ENCODE measurements around the gene PORCN.

The PORCN gene

GRCh38 chrX:48508400-48509244 lies at the start of gene PORCN:
TSS of gene PORCN (plus strand) at chrX:48508992. CDS start at chrX:48509821, 829 bp downstream.
- Mint-ChIP-seq H3K27ac (peak within 1 kb of the TSS; percentile 92 to 97), H3K27me3 (no peaks in the 10 kb centered on the region), H3K4me3 (peak within 1 kb of the TSS; percentile 94 to 96), H3K9me3 (no peaks in the 10 kb centered on the region), H3K4me1 (peaks cover 19% of the 10 kb centered on the region)
- peak; percentile 94 for ATAC-seq
- peak; percentile 68 to 77 for DNase-seq

- peaks cover 15% of the 10 kb centered on the region for H3K4me1 Mint-ChIP-seq
- DNase-seq = no peak
- H3K4me3 Mint-ChIP-seq = no peak overlapping the region
- H3K27ac Mint-ChIP-seq = peak overlapping the region in 1 of 2 donors; percentile 91
- no peak for ATAC-seq
- no peaks in the 10 kb centered on the region for H3K27me3 Mint-ChIP-seq
- H3K9me3 Mint-ChIP-seq = no peaks in the 10 kb centered on the region
Observed at GRCh38 chrX:48459483-48459882, 49.3 kb upstream of the PORCN start.

GRCh38 chrX:48460031-48460430 lies 48.8 kb upstream of the PORCN start:
- H3K27me3 Mint-ChIP-seq = no peaks in the 10 kb centered on the region
- H3K4me1 Mint-ChIP-seq = peaks cover 17% of the 10 kb centered on the region
- no peak for ATAC-seq
- DNase-seq = no peak
- H3K27ac Mint-ChIP-seq = peak overlapping the region; percentile 87 to 91
- H3K4me3 Mint-ChIP-seq = no peak overlapping the region
- no peaks in the 10 kb centered on the region for H3K9me3 Mint-ChIP-seq

GRCh38 chrX:48460606-48461005 lies 48.2 kb upstream of the PORCN start:
- Mint-ChIP-seq H3K27ac (peak overlapping the region in 1 of 2 donors; percentile 94), H3K27me3 (no peaks in the 10 kb centered on the region), H3K9me3 (no peaks in the 10 kb centered on the region), H3K4me3 (no peak overlapping the region), H3K4me1 (peaks cover 23% of the 10 kb centered on the region)
- DNase-seq (no peak), ATAC-seq (no peak)

- DNase-seq (peak in 1 of 2 donors; percentile 61), ATAC-seq (peak; percentile 94)
- Mint-ChIP-seq H3K27ac (peak overlapping the region; percentile 89 to 94), H3K9me3 (no peaks in the 10 kb centered on the region), H3K4me1 (peaks cover 35% of the 10 kb centered on the region), H3K27me3 (no peaks in the 10 kb centered on the region), H3K4me3 (peak overlapping the region in 1 of 2 donors; percentile 47)
Observed at GRCh38 chrX:48461830-48462229, 47.0 kb upstream of the PORCN start.

GRCh38 chrX:48465336-48465933 lies 43.4 kb upstream of the PORCN start:
- no peak for ATAC-seq
- peaks cover 54% of the 10 kb centered on the region for H3K4me1 Mint-ChIP-seq
- no peaks in the 10 kb centered on the region for H3K27me3 Mint-ChIP-seq
- H3K4me3 Mint-ChIP-seq = peak overlapping the region; percentile 57 to 90
- H3K9me3 Mint-ChIP-seq = no peaks in the 10 kb centered on the region
- peak overlapping the region; percentile 65 to 82 for H3K27ac Mint-ChIP-seq
- no peak for DNase-seq

GRCh38 chrX:48466696-48467095 lies 42.1 kb upstream of the PORCN start:
- Mint-ChIP-seq H3K4me1 (peaks cover 54% of the 10 kb centered on the region), H3K4me3 (peak overlapping the region; percentile 90 to 92), H3K27ac (no peak overlapping the region), H3K9me3 (no peaks in the 10 kb centered on the region), H3K27me3 (no peaks in the 10 kb centered on the region)
- ATAC-seq (peak; percentile 29), DNase-seq (peak in 1 of 2 donors; percentile 25)

- Mint-ChIP-seq H3K9me3 (no peaks in the 10 kb centered on the region), H3K4me1 (peaks cover 54% of the 10 kb centered on the region), H3K4me3 (peak overlapping the region; percentile 90 to 92), H3K27me3 (no peaks in the 10 kb centered on the region), H3K27ac (peak overlapping the region; percentile 75 to 96)
- ATAC-seq = no peak
- DNase-seq = no peak
Observed at GRCh38 chrX:48467281-48467761, 41.5 kb upstream of the PORCN start.

GRCh38 chrX:48468247-48468671 lies 40.5 kb upstream of the PORCN start:
- Mint-ChIP-seq H3K4me3 (peak overlapping the region; percentile 90 to 92), H3K9me3 (no peaks in the 10 kb centered on the region), H3K4me1 (peaks cover 48% of the 10 kb centered on the region), H3K27ac (peak overlapping the region; percentile 96 to 99), H3K27me3 (no peaks in the 10 kb centered on the region)
- DNase-seq = peak; percentile 16 to 31
- peak; percentile 70 for ATAC-seq

GRCh38 chrX:48468693-48469691 lies 39.8 kb upstream of the PORCN start:
- H3K27ac Mint-ChIP-seq = peak overlapping the region; percentile 96 to 99
- ATAC-seq (peak; percentile 52), DNase-seq (peak; percentile 19 to 37)
- no peaks in the 10 kb centered on the region for H3K9me3 Mint-ChIP-seq
- peaks cover 48% of the 10 kb centered on the region for H3K4me1 Mint-ChIP-seq
- no peaks in the 10 kb centered on the region for H3K27me3 Mint-ChIP-seq
- peak overlapping the region; percentile 90 to 92 for H3K4me3 Mint-ChIP-seq

GRCh38 chrX:48470110-48470832 lies 38.5 kb upstream of the PORCN start, which contains the start of gene SLC38A5:
TSS of gene SLC38A5 (minus strand) at chrX:48470260. CDS start at chrX:48467924, 2,336 bp downstream.
- DNase-seq (no peak), ATAC-seq (no peak)
- peak within 1 kb of the TSS; percentile 96 to 99 for H3K27ac Mint-ChIP-seq
- H3K27me3 Mint-ChIP-seq = no peaks in the 10 kb centered on the region
- H3K4me3 Mint-ChIP-seq = peak within 1 kb of the TSS; percentile 90 to 92
- H3K4me1 Mint-ChIP-seq = peaks cover 48% of the 10 kb centered on the region
- no peaks in the 10 kb centered on the region for H3K9me3 Mint-ChIP-seq

GRCh38 chrX:48470833-48471118 lies 38.0 kb upstream of the PORCN start:
- H3K4me3 Mint-ChIP-seq = no peak overlapping the region
- no peaks in the 10 kb centered on the region for H3K9me3 Mint-ChIP-seq
- no peak overlapping the region for H3K27ac Mint-ChIP-seq
- no peaks in the 10 kb centered on the region for H3K27me3 Mint-ChIP-seq
- no peak for DNase-seq
- no peak for ATAC-seq
- peaks cover 43% of the 10 kb centered on the region for H3K4me1 Mint-ChIP-seq

GRCh38 chrX:48471504-48471903 lies 37.3 kb upstream of the PORCN start:
- DNase-seq (no peak), ATAC-seq (no peak)
- Mint-ChIP-seq H3K4me1 (peaks cover 40% of the 10 kb centered on the region), H3K4me3 (no peak overlapping the region), H3K9me3 (no peaks in the 10 kb centered on the region), H3K27ac (no peak overlapping the region), H3K27me3 (no peaks in the 10 kb centered on the region)

- DNase-seq (no peak), ATAC-seq (no peak)
- Mint-ChIP-seq H3K27ac (no peak overlapping the region), H3K9me3 (no peaks in the 10 kb centered on the region), H3K4me3 (no peak overlapping the region), H3K4me1 (peaks cover 40% of the 10 kb centered on the region), H3K27me3 (no peaks in the 10 kb centered on the region)
Observed at GRCh38 chrX:48472225-48472624, 36.6 kb upstream of the PORCN start.

Measured in stimulated activated naive CD8-positive, alpha-beta T cell treated with anti-CD3 and anti-CD28 coated beads, Interleukin-15, amount 100 ng/mL, for 72 hours (primary cell).